HG03442 (cell line): ENCODE measurements around the gene SERPINF2.
"Not testable (repeated sequence)": the region's sequence is repeated elsewhere in the genome, so short reads cannot be mapped to it uniquely, and the experiment has no call there.

Experiments used
- ATAC-seq: cut with Tn5 transposase; IDR thresholded peaks from one replicate; pipeline ENCODE4 v1.9.1; 2021; ENCODE audit warnings: mild to moderate bottlenecking, moderate library complexity; ENCODE audit not compliant: unreplicated experiment

SERPINF2 gene

GRCh38 chr17:1716076-1716911, 26.4 kb upstream of the SERPINF2 start:
- peak; percentile 79 for ATAC-seq

GRCh38 chr17:1716912-1717695, 25.6 kb upstream of the SERPINF2 start:
- ATAC-seq, result peak; percentile 34

GRCh38 chr17:1718362-1719165, 24.1 kb upstream of the SERPINF2 start:
- no peak for ATAC-seq

GRCh38 chr17:1720856-1721386, 21.8 kb upstream of the SERPINF2 start:
- ATAC-seq, result no peak

- not testable (repeated sequence) for ATAC-seq
Observed at GRCh38 chr17:1722022-1722421, 20.6 kb upstream of the SERPINF2 start.

- ATAC-seq, result peak; percentile 58
Observed at GRCh38 chr17:1724351-1724868, 18.3 kb upstream of the SERPINF2 start, which contains the start of gene WDR81. TSS of gene WDR81 (plus strand) at chr17:1724704. CDS start at chr17:1724960, 256 bp downstream.

- peak; percentile 24 for ATAC-seq
Observed at GRCh38 chr17:1724869-1725641, 17.6 kb upstream of the SERPINF2 start.

- ATAC-seq, result no peak
Observed at GRCh38 chr17:1725642-1726511, 16.8 kb upstream of the SERPINF2 start.

GRCh38 chr17:1726626-1727257, 15.9 kb upstream of the SERPINF2 start:
- no peak for ATAC-seq

- no peak for ATAC-seq
Observed at GRCh38 chr17:1727258-1727789, 15.3 kb upstream of the SERPINF2 start.

GRCh38 chr17:1727876-1728630, 14.6 kb upstream of the SERPINF2 start:
- ATAC-seq, result no peak

- ATAC-seq, result no peak
Observed at GRCh38 chr17:1729966-1730325, 12.7 kb upstream of the SERPINF2 start.

GRCh38 chr17:1730326-1731193, 12.1 kb upstream of the SERPINF2 start:
- ATAC-seq, result no peak

- no peak for ATAC-seq
Observed at GRCh38 chr17:1731194-1731506, 11.5 kb upstream of the SERPINF2 start.

- no peak for ATAC-seq
Observed at GRCh38 chr17:1732241-1732832, 10.3 kb upstream of the SERPINF2 start.

- ATAC-seq, result no peak
Observed at GRCh38 chr17:1732833-1733321, 9.8 kb upstream of the SERPINF2 start.
